ENCODE data around the gene MSRB1. TPM values are rescaled to one million over a fixed set of nuclear protein-coding genes. Genes with fewer than 3 reads are reported as not detected.

Gene MSRB1
- total RNA-seq, 1 experiment from 2014 or later, result 26.4 TPM

GRCh38 chr16:1991948-1992703 lies 49.1 kb upstream of the MSRB1 start (continued):
- peak; percentile 85; the same call in 1 of the 2 replicates for TF ChIP-seq E2F4 (CRISPR knock-in tag; IDR thresholded peaks at IDR 0.05; ENCODE audit: borderline replicate concordance, low read depth)
- TF ChIP-seq TEAD1 (CRISPR knock-in tag; IDR thresholded peaks at IDR 0.05), result peak; percentile 96
- TF ChIP-seq RELA (CRISPR knock-in tag; IDR thresholded peaks at IDR 0.05; ENCODE audit: borderline replicate concordance), result peak; percentile 96
- peak; percentile 97 for TF ChIP-seq FOXP1 (CRISPR knock-in tag; IDR thresholded peaks at IDR 0.05; ENCODE audit: borderline replicate concordance)
- peak; percentile 83 for TF ChIP-seq SP1 (CRISPR knock-in tag; conservative IDR thresholded peaks at IDR 0.05)
- TF ChIP-seq FOXK1 (CRISPR knock-in tag; IDR thresholded peaks at IDR 0.05), result peak; percentile 92
- TF ChIP-seq, protein P1, sequence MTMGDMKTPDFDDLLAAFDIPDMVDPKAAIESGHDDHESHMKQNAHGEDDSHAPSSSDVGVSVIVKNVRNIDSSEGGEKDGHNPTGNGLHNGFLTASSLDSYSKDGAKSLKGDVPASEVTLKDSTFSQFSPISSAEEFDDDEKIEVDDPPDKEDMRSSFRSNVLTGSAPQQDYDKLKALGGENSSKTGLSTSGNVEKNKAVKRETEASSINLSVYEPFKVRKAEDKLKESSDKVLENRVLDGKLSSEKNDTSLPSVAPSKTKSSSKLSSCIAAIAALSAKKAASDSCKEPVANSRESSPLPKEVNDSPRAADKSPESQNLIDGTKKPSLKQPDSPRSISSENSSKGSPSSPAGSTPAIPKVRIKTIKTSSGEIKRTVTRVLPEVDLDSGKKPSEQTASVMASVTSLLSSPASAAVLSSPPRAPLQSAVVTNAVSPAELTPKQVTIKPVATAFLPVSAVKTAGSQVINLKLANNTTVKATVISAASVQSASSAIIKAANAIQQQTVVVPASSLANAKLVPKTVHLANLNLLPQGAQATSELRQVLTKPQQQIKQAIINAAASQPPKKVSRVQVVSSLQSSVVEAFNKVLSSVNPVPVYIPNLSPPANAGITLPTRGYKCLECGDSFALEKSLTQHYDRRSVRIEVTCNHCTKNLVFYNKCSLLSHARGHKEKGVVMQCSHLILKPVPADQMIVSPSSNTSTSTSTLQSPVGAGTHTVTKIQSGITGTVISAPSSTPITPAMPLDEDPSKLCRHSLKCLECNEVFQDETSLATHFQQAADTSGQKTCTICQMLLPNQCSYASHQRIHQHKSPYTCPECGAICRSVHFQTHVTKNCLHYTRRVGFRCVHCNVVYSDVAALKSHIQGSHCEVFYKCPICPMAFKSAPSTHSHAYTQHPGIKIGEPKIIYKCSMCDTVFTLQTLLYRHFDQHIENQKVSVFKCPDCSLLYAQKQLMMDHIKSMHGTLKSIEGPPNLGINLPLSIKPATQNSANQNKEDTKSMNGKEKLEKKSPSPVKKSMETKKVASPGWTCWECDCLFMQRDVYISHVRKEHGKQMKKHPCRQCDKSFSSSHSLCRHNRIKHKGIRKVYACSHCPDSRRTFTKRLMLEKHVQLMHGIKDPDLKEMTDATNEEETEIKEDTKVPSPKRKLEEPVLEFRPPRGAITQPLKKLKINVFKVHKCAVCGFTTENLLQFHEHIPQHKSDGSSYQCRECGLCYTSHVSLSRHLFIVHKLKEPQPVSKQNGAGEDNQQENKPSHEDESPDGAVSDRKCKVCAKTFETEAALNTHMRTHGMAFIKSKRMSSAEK (CRISPR knock-in tag; IDR thresholded peaks at IDR 0.05; ENCODE audit: borderline replicate concordance), result no peak
- TF ChIP-seq SMAD4 (CRISPR knock-in tag; IDR thresholded peaks at IDR 0.05), result peak; percentile 82; the same call in 1 of the 2 replicates
- peak; percentile 84; the same call in 1 of the 2 replicates for TF ChIP-seq CREB1 (CRISPR knock-in tag; IDR thresholded peaks at IDR 0.05)
- TF ChIP-seq NR2C2 (CRISPR knock-in tag; IDR thresholded peaks at IDR 0.05), result peak; percentile 76; the same call in 1 of the 2 replicates
- peak; percentile 51; the same call in 1 of the 2 replicates for TF ChIP-seq NFYB (CRISPR knock-in tag; conservative IDR thresholded peaks at IDR 0.05; ENCODE audit: low read depth)
- no peak for TF ChIP-seq EMX1 (CRISPR knock-in tag; IDR thresholded peaks at IDR 0.05)
- TF ChIP-seq GRHL2 (CRISPR knock-in tag; IDR thresholded peaks at IDR 0.05; ENCODE audit: insufficient replicate concordance, severe bottlenecking), result no peak
- TF ChIP-seq, protein P2, sequence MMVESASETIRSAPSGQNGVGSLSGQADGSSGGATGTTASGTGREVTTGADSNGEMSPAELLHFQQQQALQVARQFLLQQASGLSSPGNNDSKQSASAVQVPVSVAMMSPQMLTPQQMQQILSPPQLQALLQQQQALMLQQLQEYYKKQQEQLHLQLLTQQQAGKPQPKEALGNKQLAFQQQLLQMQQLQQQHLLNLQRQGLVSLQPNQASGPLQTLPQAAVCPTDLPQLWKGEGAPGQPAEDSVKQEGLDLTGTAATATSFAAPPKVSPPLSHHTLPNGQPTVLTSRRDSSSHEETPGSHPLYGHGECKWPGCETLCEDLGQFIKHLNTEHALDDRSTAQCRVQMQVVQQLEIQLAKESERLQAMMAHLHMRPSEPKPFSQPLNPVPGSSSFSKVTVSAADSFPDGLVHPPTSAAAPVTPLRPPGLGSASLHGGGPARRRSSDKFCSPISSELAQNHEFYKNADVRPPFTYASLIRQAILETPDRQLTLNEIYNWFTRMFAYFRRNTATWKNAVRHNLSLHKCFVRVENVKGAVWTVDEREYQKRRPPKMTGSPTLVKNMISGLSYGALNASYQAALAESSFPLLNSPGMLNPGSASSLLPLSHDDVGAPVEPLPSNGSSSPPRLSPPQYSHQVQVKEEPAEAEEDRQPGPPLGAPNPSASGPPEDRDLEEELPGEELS (CRISPR knock-in tag; IDR thresholded peaks at IDR 0.05), result peak; percentile 97
- no peak for TF ChIP-seq MXD4 (CRISPR knock-in tag; IDR thresholded peaks at IDR 0.05; ENCODE audit: borderline replicate concordance)
- peak; percentile 51; the same call in 1 of the 2 replicates for TF ChIP-seq ZNF263 (CRISPR knock-in tag; IDR thresholded peaks at IDR 0.05; ENCODE audit: low read depth)
- TF ChIP-seq TP53 (CRISPR knock-in tag; IDR thresholded peaks at IDR 0.05), result peak; percentile 91
- TF ChIP-seq, protein P3, sequence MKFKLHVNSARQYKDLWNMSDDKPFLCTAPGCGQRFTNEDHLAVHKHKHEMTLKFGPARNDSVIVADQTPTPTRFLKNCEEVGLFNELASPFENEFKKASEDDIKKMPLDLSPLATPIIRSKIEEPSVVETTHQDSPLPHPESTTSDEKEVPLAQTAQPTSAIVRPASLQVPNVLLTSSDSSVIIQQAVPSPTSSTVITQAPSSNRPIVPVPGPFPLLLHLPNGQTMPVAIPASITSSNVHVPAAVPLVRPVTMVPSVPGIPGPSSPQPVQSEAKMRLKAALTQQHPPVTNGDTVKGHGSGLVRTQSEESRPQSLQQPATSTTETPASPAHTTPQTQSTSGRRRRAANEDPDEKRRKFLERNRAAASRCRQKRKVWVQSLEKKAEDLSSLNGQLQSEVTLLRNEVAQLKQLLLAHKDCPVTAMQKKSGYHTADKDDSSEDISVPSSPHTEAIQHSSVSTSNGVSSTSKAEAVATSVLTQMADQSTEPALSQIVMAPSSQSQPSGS (CRISPR knock-in tag; IDR thresholded peaks at IDR 0.05; ENCODE audit: borderline replicate concordance, low read depth), result peak; percentile 92; the same call in 1 of the 2 replicates
- TF ChIP-seq JAZF1 (CRISPR knock-in tag; IDR thresholded peaks at IDR 0.05), result no peak
- TF ChIP-seq, protein P4, sequence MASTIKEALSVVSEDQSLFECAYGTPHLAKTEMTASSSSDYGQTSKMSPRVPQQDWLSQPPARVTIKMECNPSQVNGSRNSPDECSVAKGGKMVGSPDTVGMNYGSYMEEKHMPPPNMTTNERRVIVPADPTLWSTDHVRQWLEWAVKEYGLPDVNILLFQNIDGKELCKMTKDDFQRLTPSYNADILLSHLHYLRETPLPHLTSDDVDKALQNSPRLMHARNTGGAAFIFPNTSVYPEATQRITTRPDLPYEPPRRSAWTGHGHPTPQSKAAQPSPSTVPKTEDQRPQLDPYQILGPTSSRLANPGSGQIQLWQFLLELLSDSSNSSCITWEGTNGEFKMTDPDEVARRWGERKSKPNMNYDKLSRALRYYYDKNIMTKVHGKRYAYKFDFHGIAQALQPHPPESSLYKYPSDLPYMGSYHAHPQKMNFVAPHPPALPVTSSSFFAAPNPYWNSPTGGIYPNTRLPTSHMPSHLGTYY (CRISPR knock-in tag; IDR thresholded peaks at IDR 0.05), result no peak
- TF ChIP-seq, protein P5, sequence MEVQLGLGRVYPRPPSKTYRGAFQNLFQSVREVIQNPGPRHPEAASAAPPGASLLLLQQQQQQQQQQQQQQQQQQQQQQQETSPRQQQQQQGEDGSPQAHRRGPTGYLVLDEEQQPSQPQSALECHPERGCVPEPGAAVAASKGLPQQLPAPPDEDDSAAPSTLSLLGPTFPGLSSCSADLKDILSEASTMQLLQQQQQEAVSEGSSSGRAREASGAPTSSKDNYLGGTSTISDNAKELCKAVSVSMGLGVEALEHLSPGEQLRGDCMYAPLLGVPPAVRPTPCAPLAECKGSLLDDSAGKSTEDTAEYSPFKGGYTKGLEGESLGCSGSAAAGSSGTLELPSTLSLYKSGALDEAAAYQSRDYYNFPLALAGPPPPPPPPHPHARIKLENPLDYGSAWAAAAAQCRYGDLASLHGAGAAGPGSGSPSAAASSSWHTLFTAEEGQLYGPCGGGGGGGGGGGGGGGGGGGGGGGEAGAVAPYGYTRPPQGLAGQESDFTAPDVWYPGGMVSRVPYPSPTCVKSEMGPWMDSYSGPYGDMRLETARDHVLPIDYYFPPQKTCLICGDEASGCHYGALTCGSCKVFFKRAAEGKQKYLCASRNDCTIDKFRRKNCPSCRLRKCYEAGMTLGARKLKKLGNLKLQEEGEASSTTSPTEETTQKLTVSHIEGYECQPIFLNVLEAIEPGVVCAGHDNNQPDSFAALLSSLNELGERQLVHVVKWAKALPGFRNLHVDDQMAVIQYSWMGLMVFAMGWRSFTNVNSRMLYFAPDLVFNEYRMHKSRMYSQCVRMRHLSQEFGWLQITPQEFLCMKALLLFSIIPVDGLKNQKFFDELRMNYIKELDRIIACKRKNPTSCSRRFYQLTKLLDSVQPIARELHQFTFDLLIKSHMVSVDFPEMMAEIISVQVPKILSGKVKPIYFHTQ (CRISPR knock-in tag; IDR thresholded peaks at IDR 0.05), result no peak
- TF ChIP-seq SMAD3 (CRISPR knock-in tag; IDR thresholded peaks at IDR 0.05; ENCODE audit: borderline replicate concordance), result peak; percentile 92
- no peak for TF ChIP-seq ZNF671 (CRISPR knock-in tag; IDR thresholded peaks at IDR 0.05)
- TF ChIP-seq CDX4 (CRISPR knock-in tag; IDR thresholded peaks at IDR 0.05; ENCODE audit: borderline replicate concordance), result no peak

Measured in WTC11 (cell line).